PC-9 (cell line): ENCODE data around the gene PAPSS2.

ENCODE experiments used
- EZH2 ChIP-seq: fragments of 200-600 bp; sonication (generic); IDR thresholded peaks from 2 replicates; pipeline ENCODE4 v1.8.0; 2017; ENCODE audit warnings: antibody characterized with exemption, low read depth
- TF ChIP-seq, protein P1 (sequence below): fragments of 200-600 bp; sonication (generic); conservative IDR thresholded peaks from 2 replicates; pipeline ENCODE4 v1.6.1; 2017; ENCODE audit warnings: mixed run types, antibody characterized with exemption, mild to moderate bottlenecking, moderate library complexity

DNA sequence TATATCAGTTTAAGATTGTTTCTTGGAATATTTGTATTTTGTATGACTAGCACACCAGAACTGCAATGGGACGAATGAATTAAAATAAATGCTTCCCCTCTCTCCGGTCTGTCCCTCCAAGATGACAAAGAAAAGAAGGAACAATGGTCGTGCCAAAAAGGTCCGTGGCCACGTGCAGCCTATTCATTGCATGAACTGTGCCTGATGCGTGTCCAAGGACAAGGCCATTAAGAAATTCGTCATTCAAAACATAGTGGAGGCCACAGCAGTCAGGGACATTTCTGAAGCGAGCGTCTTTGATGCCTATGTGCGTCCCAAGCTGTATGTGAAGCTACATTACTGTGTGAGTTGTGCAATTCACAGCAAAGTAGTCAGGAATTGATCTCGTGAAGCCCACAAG, 17.2 kb upstream of the PAPSS2 start:
- TF ChIP-seq, protein P1, sequence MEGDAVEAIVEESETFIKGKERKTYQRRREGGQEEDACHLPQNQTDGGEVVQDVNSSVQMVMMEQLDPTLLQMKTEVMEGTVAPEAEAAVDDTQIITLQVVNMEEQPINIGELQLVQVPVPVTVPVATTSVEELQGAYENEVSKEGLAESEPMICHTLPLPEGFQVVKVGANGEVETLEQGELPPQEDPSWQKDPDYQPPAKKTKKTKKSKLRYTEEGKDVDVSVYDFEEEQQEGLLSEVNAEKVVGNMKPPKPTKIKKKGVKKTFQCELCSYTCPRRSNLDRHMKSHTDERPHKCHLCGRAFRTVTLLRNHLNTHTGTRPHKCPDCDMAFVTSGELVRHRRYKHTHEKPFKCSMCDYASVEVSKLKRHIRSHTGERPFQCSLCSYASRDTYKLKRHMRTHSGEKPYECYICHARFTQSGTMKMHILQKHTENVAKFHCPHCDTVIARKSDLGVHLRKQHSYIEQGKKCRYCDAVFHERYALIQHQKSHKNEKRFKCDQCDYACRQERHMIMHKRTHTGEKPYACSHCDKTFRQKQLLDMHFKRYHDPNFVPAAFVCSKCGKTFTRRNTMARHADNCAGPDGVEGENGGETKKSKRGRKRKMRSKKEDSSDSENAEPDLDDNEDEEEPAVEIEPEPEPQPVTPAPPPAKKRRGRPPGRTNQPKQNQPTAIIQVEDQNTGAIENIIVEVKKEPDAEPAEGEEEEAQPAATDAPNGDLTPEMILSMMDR: no peak
- TF ChIP-seq EZH2: no peak
